HFF-Myc (cell line): ENCODE data around the gene B9D1.

ENCODE experiments used
- DNase-seq: peaks from one replicate; pipeline ENCODE4 v3.0.0-alpha.2; 2011; ENCODE audit warnings: low read depth; ENCODE audit errors: extremely low read depth
- H3K4me3 ChIP-seq: replicated peaks from 2 replicates; pipeline ENCODE4 v1.5.1; 2011; ENCODE audit warnings: low read depth, mild to moderate bottlenecking, control low read depth, low read length
- TF ChIP-seq, protein P1 (sequence below): IDR thresholded peaks from 2 replicates; pipeline ENCODE4 v1.5.1; 2012; ENCODE audit warnings: mild to moderate bottlenecking, low read depth, low read length, control low read depth; ENCODE audit errors: missing control alignments

B9D1 gene

GRCh38 chr17:19380481-19381301 is 18.2 kb upstream of the B9D1 start:
- H3K4me3 ChIP-seq, result no peak overlapping the region
- TF ChIP-seq, protein P1, sequence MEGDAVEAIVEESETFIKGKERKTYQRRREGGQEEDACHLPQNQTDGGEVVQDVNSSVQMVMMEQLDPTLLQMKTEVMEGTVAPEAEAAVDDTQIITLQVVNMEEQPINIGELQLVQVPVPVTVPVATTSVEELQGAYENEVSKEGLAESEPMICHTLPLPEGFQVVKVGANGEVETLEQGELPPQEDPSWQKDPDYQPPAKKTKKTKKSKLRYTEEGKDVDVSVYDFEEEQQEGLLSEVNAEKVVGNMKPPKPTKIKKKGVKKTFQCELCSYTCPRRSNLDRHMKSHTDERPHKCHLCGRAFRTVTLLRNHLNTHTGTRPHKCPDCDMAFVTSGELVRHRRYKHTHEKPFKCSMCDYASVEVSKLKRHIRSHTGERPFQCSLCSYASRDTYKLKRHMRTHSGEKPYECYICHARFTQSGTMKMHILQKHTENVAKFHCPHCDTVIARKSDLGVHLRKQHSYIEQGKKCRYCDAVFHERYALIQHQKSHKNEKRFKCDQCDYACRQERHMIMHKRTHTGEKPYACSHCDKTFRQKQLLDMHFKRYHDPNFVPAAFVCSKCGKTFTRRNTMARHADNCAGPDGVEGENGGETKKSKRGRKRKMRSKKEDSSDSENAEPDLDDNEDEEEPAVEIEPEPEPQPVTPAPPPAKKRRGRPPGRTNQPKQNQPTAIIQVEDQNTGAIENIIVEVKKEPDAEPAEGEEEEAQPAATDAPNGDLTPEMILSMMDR, result no peak
- DNase-seq, result no peak

- DNase-seq, result no peak
- peak overlapping the region; percentile 80 for H3K4me3 ChIP-seq
- TF ChIP-seq, protein P1, result no peak
Measured at GRCh38 chr17:19379361-19380065, 17.0 kb upstream of the B9D1 start.

GRCh38 chr17:19378416-19379360 is 16.2 kb upstream of the B9D1 start, which contains the start of gene MAPK7:
TSS of gene MAPK7 (plus strand) at chr17:19378498. CDS start at chr17:19378901, 403 bp downstream.
- TF ChIP-seq, protein P1, result no peak
- DNase-seq, result no peak
- peak within 1 kb of the TSS; percentile 80 for H3K4me3 ChIP-seq

- TF ChIP-seq, protein P1, result no peak
- DNase-seq, result peak; percentile 94
- peak overlapping the region; percentile 80 for H3K4me3 ChIP-seq
Measured at GRCh38 chr17:19377602-19378415, 15.3 kb upstream of the B9D1 start.

DNA sequence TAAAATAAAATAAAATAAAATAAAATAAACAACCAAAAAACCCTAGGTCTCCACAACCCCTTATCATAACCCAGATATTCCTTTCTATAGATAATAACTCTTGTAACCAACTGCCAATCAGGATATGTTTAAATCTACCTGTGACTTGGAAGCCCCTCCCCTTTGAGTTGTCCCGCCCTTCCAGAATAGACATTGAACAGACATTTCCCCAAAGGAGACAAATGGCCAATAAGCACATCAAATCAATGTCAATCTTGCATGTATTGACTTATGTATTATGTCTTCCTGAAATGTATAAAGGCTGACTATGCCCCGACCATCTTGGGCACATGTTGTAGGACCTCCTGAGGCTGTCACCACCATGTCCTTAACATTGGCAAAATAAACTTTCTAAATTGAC is 14.3 kb upstream of the B9D1 start:
- DNase-seq, result no peak
- peak overlapping the region; percentile 80 for H3K4me3 ChIP-seq
- TF ChIP-seq, protein P1, result no peak

DNA sequence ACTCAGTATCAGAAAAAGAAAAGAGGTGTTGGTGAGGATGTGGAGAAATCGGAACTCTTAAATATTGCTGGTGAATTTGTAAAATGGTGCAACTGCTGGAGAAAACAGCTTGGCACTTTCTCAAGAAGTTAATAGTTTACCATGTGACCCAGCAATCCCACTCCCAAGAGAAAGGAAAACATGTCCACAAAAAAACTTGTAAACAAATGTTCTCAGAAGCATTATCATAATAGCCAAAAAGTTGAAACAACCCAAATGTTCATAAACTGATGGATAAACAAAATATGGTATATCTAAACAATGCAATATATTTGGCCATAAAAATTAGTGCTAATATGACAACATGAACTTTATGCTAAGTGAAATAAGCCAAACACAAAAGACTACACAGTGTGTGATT is 13.2 kb upstream of the B9D1 start:
- TF ChIP-seq, protein P1, result no peak
- no peak for DNase-seq
- no peak overlapping the region for H3K4me3 ChIP-seq
